Measurements from ENCODE around the gene ALPK1. TPM values are rescaled to one million over a fixed set of nuclear protein-coding genes. Genes with fewer than 3 reads are reported as not detected.

Gene ALPK1
- total RNA-seq, 2 experiments from 2014 or later: 33.7 to 51.1 TPM

GRCh38 chr4:112321776-112322684 is 24.9 kb downstream of the ALPK1 start:
- intact Hi-C loops (cut with micrococcal nuclease; ENCODE audit: unreplicated experiment): loop anchor here (5.0 kb wide), 1 partner anchor 225 kb away; no protein-coding TSS in a partner anchor
- ChIA-PET POLR2A (interaction anchor here (0.6 to 1.5 kb wide), 2 partner anchors 9 to 141 kb away, joined by 3 read pairs; no protein-coding TSS in a partner anchor), CTCF (ENCODE audit: unreplicated experiment) (interaction anchor here (0.5 kb wide), 1 partner anchor 193 kb away, joined by 3 read pairs; no protein-coding TSS in a partner anchor)
- DNase-seq (ENCODE audit: low spot score): peak; percentile 76
- Histone ChIP-seq H3K9me3 (ENCODE audit: low read length) (no peaks in the 10 kb centered on the region), H3K4me2 (ENCODE audit: low read length) (peak overlapping the region; percentile 30), H4K20me1 (ENCODE audit: insufficient read depth, low read length) (no peaks in the 10 kb centered on the region), H2AFZ (ENCODE audit: low read length) (peak overlapping the region; percentile 0; the same call in 1 of the 2 replicates), H3K9me2 (ENCODE audit: insufficient read depth, low read length) (no peaks in the 10 kb centered on the region), H3K4me1 (ENCODE audit: insufficient read depth, low read length, poor library complexity, severe bottlenecking) (peaks cover 8% of the 10 kb centered on the region), H3K79me2 (ENCODE audit: insufficient read depth, low read depth, low read length) (0 out of 2 replicates have a peak, but pooled peaks cover 6% of the 10 kb centered on the region), H3K4me3 (ENCODE audit: low read depth, low read length, poor library complexity, severe bottlenecking) (no peak overlapping the region), H3K27ac (ENCODE audit: low read depth, low read length, poor library complexity, severe bottlenecking) (no peak overlapping the region), H3K36me3 (ENCODE audit: insufficient read depth, low read length) (peaks cover 12% of the 10 kb centered on the region)
- no TSS peak for BruUV-seq (replicated peaks)
- TF ChIP-seq CTCF (conservative IDR thresholded peaks at IDR 0.05; ENCODE audit: low read length) (peak; percentile 100), EZH2phosphoT487 (IDR thresholded peaks at IDR 0.05; ENCODE audit: borderline replicate concordance, low read depth, low read length) (no peak)

- intact Hi-C loops (cut with micrococcal nuclease; ENCODE audit: unreplicated experiment): loop anchor here (5.0 kb wide), 1 partner anchor 226 kb away; no protein-coding TSS in a partner anchor
- H3K4me3 ChIP-seq (ENCODE audit: low read depth, low read length, poor library complexity, severe bottlenecking): no peak overlapping the region
- peaks cover 8% of the 10 kb centered on the region for H3K4me1 ChIP-seq (ENCODE audit: insufficient read depth, low read length, poor library complexity, severe bottlenecking)
- DNase-seq (ENCODE audit: low spot score): no peak
- CTCF ChIA-PET (ENCODE audit: unreplicated experiment): no interaction called here
- no peak overlapping the region for H3K4me2 ChIP-seq (ENCODE audit: low read length)
- H3K9me2 ChIP-seq (ENCODE audit: insufficient read depth, low read length): no peaks in the 10 kb centered on the region
- H3K27ac ChIP-seq (ENCODE audit: low read depth, low read length, poor library complexity, severe bottlenecking): no peak overlapping the region
- H4K20me1 ChIP-seq (ENCODE audit: insufficient read depth, low read length): no peaks in the 10 kb centered on the region
- no TSS peak for BruUV-seq (replicated peaks)
- TF ChIP-seq EZH2phosphoT487 (IDR thresholded peaks at IDR 0.05; ENCODE audit: borderline replicate concordance, low read depth, low read length) (no peak), CTCF (conservative IDR thresholded peaks at IDR 0.05; ENCODE audit: low read length) (no peak)
- no peaks in the 10 kb centered on the region for H3K9me3 ChIP-seq (ENCODE audit: low read length)
- POLR2A ChIA-PET: interaction anchor here (1.5 kb wide), 1 partner anchor 8 kb away, joined by 3 read pairs; no protein-coding TSS in a partner anchor
- no peak overlapping the region for H2AFZ ChIP-seq (ENCODE audit: low read length)
- peaks cover 8% of the 10 kb centered on the region for H3K36me3 ChIP-seq (ENCODE audit: insufficient read depth, low read length)
- 0 out of 2 replicates have a peak, but pooled peaks cover 6% of the 10 kb centered on the region for H3K79me2 ChIP-seq (ENCODE audit: insufficient read depth, low read depth, low read length)
Measured at GRCh38 chr4:112322866-112323265, 25.7 kb downstream of the ALPK1 start.
